Neural cell (in vitro differentiated cells): ENCODE data around the gene OTOG. TPM values are rescaled to one million over a fixed set of nuclear protein-coding genes. Genes with fewer than 3 reads are reported as not detected.

ENCODE experiments used
- H2AFZ ChIP-seq: fragments of 200-600, 300-800 bp; sonication (generic), shearing (Covaris generic); 2 replicates; pipeline ENCODE4 v1.6.0; 2014; ENCODE audit warnings: low read depth, mild to moderate bottlenecking, antibody characterized with exemption, low read length, moderate library complexity
- H3F3A ChIP-seq: fragments of 200-600 bp; shearing (Covaris generic); 2 replicates; pipeline ENCODE4 v1.6.1; 2016; ENCODE audit warnings: mild to moderate bottlenecking, moderate library complexity, mixed read lengths, antibody characterized with exemption, low read length; ENCODE audit not compliant: insufficient read depth, poor library complexity, severe bottlenecking
- H3K27ac ChIP-seq: fragments of 200-600, 300-800 bp; sonication (generic), shearing (Covaris generic); 2 replicates; pipeline ENCODE4 v1.5.1; 2014; ENCODE audit warnings: mild to moderate bottlenecking, low read length, moderate library complexity
- H3K27me3 ChIP-seq: fragments of 300-800, 200-600 bp; sonication (generic), shearing (Covaris generic); 2 replicates; pipeline ENCODE4 v1.6.0; 2014; ENCODE audit warnings: mild to moderate bottlenecking, low read depth, low read length, moderate library complexity; ENCODE audit not compliant: insufficient read depth
- H3K36me3 ChIP-seq: fragments of 300-800, 200-600 bp; sonication (generic), shearing (Covaris generic); 2 replicates; pipeline ENCODE4 v1.5.1; 2014; ENCODE audit warnings: mild to moderate bottlenecking, antibody characterized with exemption, low read length, moderate library complexity; ENCODE audit not compliant: insufficient read depth
- H3K4me2 ChIP-seq: fragments of 300-800, 200-600 bp; sonication (generic), shearing (Covaris generic); 2 replicates; pipeline ENCODE4 v1.6.0; 2014; ENCODE audit warnings: mild to moderate bottlenecking, low read length
- H3K4me3 ChIP-seq: fragments of 300-800, 200-600 bp; sonication (generic), shearing (Covaris generic); 2 replicates; pipeline ENCODE4 v1.5.1; 2014; ENCODE audit warnings: mild to moderate bottlenecking, low read length, moderate library complexity
- H3K79me2 ChIP-seq: fragments of 200-600 bp; shearing (Covaris generic); replicated peaks from 2 replicates; pipeline ENCODE4 v1.6.0; 2014; ENCODE audit warnings: mild to moderate bottlenecking, low read length, moderate library complexity; ENCODE audit not compliant: insufficient read depth
- H3K9ac ChIP-seq: fragments of 300-800, 200-600 bp; sonication (generic), shearing (Covaris generic); 2 replicates; pipeline ENCODE4 v1.6.1; 2016; ENCODE audit warnings: mild to moderate bottlenecking, low read length, mixed read lengths
- H3K9me2 ChIP-seq: fragments of 200-600 bp; shearing (Covaris generic); 2 replicates; pipeline ENCODE4 v1.6.1; 2016; ENCODE audit warnings: mild to moderate bottlenecking, low read length, mixed read lengths; ENCODE audit not compliant: insufficient read depth
- H3K9me3 ChIP-seq: fragments of 200-600, 300-800 bp; sonication (generic), shearing (Covaris generic); 2 replicates; pipeline ENCODE4 v1.6.1; 2016; ENCODE audit warnings: mild to moderate bottlenecking, mixed run types, low read length, moderate library complexity, mixed read lengths
- H4K20me1 ChIP-seq: fragments of 200-600 bp; shearing (Covaris generic); 2 replicates; pipeline ENCODE4 v1.6.1; 2016; ENCODE audit warnings: mild to moderate bottlenecking, mixed run types; ENCODE audit not compliant: insufficient read depth
- CTCF ChIP-seq: fragments of 450-650 bp; IDR thresholded peaks from 2 replicates; pipeline ENCODE4 v1.5.1; 2014; ENCODE audit warnings: antibody characterized with exemption, mild to moderate bottlenecking, moderate library complexity; ENCODE audit not compliant: poor library complexity, severe bottlenecking
- EP300 ChIP-seq: fragments of 450-650 bp; conservative IDR thresholded peaks from 2 replicates; pipeline ENCODE4 v1.6.1; 2014; ENCODE audit warnings: antibody characterized with exemption, mild to moderate bottlenecking, moderate library complexity; ENCODE audit not compliant: poor library complexity, severe bottlenecking
- EZH2 ChIP-seq: fragments of 200-600, 300-800 bp; shearing (Covaris generic), sonication (generic); IDR thresholded peaks from 2 replicates; pipeline ENCODE4 v1.6.1; 2014; ENCODE audit warnings: antibody characterized with exemption, low read length, borderline replicate concordance, mild to moderate bottlenecking; ENCODE audit not compliant: insufficient read depth, poor library complexity, severe bottlenecking
- MXI1 ChIP-seq: fragments of 450-650 bp; conservative IDR thresholded peaks from 2 replicates; pipeline ENCODE4 v1.6.1; 2014; ENCODE audit warnings: antibody characterized with exemption, mild to moderate bottlenecking; ENCODE audit not compliant: poor library complexity, severe bottlenecking
- POLR2AphosphoS5 ChIP-seq: IDR thresholded peaks from 2 replicates; pipeline ENCODE4 v1.6.1; 2012
- RAD21 ChIP-seq: fragments of 450-650 bp; conservative IDR thresholded peaks from 2 replicates; pipeline ENCODE4 v1.6.1; 2014; ENCODE audit warnings: antibody characterized with exemption, mild to moderate bottlenecking, moderate library complexity
- REST ChIP-seq: IDR thresholded peaks from 2 replicates; pipeline ENCODE4 v1.6.1; 2012; ENCODE audit warnings: borderline replicate concordance
- SMC3 ChIP-seq: fragments of 450-650 bp; conservative IDR thresholded peaks from 2 replicates; pipeline ENCODE4 v1.6.1; 2014; ENCODE audit warnings: antibody characterized with exemption, mild to moderate bottlenecking, moderate library complexity; ENCODE audit not compliant: poor library complexity
- TAF1 ChIP-seq: IDR thresholded peaks from 2 replicates; pipeline ENCODE4 v1.6.1; 2012; ENCODE audit warnings: low read depth
- polyA plus RNA-seq: library from polyadenylated mRNA; depleted of rRNA; stranded (reverse); fragments of >200 nt; gene quantifications from 2 replicates; pipeline ENCODE4 v1.2.3, GENCODE V29; 2014

The OTOG gene
- polyA plus RNA-seq, 1 donor from 2014 or later: not detected

GRCh38 chr11:17542249-17542648, 4.8 kb upstream of the OTOG start:
- Histone ChIP-seq H3K27me3 (no peaks in the 10 kb centered on the region), H3K27ac (no peak overlapping the region), H4K20me1 (no peaks in the 10 kb centered on the region), H3F3A (no peaks in the 10 kb centered on the region), H3K9me2 (no peaks in the 10 kb centered on the region), H3K36me3 (no peaks in the 10 kb centered on the region), H2AFZ (no peak overlapping the region), H3K9ac (no peak overlapping the region), H3K9me3 (no peaks in the 10 kb centered on the region), H3K4me2 (no peak overlapping the region), H3K79me2 (no peaks in the 10 kb centered on the region), H3K4me3 (no peak overlapping the region)
- TF ChIP-seq REST (no peak), SMC3 (no peak), EZH2 (no peak), EP300 (no peak), POLR2AphosphoS5 (no peak), CTCF (no peak), RAD21 (no peak), MXI1 (no peak)

- Histone ChIP-seq H3K4me2 (no peak overlapping the region), H3K79me2 (no peaks in the 10 kb centered on the region), H3K9ac (no peak overlapping the region), H3K4me3 (no peak overlapping the region), H2AFZ (no peak overlapping the region), H4K20me1 (no peaks in the 10 kb centered on the region), H3K27me3 (no peaks in the 10 kb centered on the region), H3K27ac (no peak overlapping the region), H3K36me3 (no peaks in the 10 kb centered on the region), H3F3A (no peaks in the 10 kb centered on the region), H3K9me3 (no peaks in the 10 kb centered on the region), H3K9me2 (no peaks in the 10 kb centered on the region)
- TF ChIP-seq EZH2: no peak
- TF ChIP-seq RAD21: no peak
- no peak for TF ChIP-seq TAF1
- TF ChIP-seq SMC3: no peak
- TF ChIP-seq REST: no peak
- TF ChIP-seq MXI1: no peak
- TF ChIP-seq EP300: no peak
- no peak for TF ChIP-seq POLR2AphosphoS5
- no peak for TF ChIP-seq CTCF
Observed at GRCh38 chr11:17543041-17543440, 4.0 kb upstream of the OTOG start.
